SK-N-SH (cell line): ENCODE measurements around the gene MTMR1. TPM values are rescaled to one million over a fixed set of nuclear protein-coding genes. Genes with fewer than 3 reads are reported as not detected.

ENCODE experiments used
- CTCF ChIA-PET: fragments of 300-600, 350-600 bp; formaldehyde crosslinking; extraction: SDS; loops from one replicate; lab custom pipeline; 2021; lab: Yijun Ruan, JAX
- POLR2A ChIA-PET: fragments of 350-600 bp; sonication (Branson Sonifier 250); formaldehyde crosslinking; extraction: SDS; loops from one replicate; lab custom pipeline; 2020; ENCODE audit warnings: antibody characterized with exemption, inconsistent platforms; lab: Yijun Ruan, JAX
- DNase-seq: peaks from one replicate; pipeline ENCODE4 v3.0.0; 2012
- H2AFZ ChIP-seq: fragments of 200-600 bp; sonication (generic); 2 replicates; pipeline ENCODE4 v1.8.1; 2016; ENCODE audit warnings: antibody characterized with exemption, mild to moderate bottlenecking, low read depth
- H3F3A ChIP-seq: fragments of 200-600 bp; sonication (generic); replicated peaks from 2 replicates; pipeline ENCODE3; 2016; ENCODE audit warnings: antibody characterized with exemption, mild to moderate bottlenecking; ENCODE audit not compliant: insufficient read depth
- H3K27ac ChIP-seq, 2 experiments: fragments of 200-500 bp in 1 of 2; fragments of 200-600 bp in 1 of 2; sonication (Bioruptor generic) in 1 of 2; sonication (generic), shearing (Covaris generic) in 1 of 2; 2 replicates each; pipeline versions ENCODE4 v1.5.1 to v1.6.1; 2014 to 2016; ENCODE audit warnings: low read depth in 2 of 2, inconsistent platforms in 1 of 2, low read length in 1 of 2, mild to moderate bottlenecking in 1 of 2, mixed read lengths in 1 of 2
- H3K27me3 ChIP-seq: fragments of 200-600 bp; sonication (generic), shearing (Covaris generic); 2 replicates; pipeline ENCODE4 v1.6.1; 2016; ENCODE audit warnings: mixed run types; ENCODE audit not compliant: insufficient read depth
- H3K36me3 ChIP-seq, 2 experiments: fragments of 200-500 bp in 1 of 2; fragments of 200-600 bp in 1 of 2; sonication (Bioruptor generic) in 1 of 2; sonication (generic) in 1 of 2; replicated peaks in 1 of 2; 2 replicates each; pipeline versions ENCODE3 to v1.5.1; 2014 to 2016; ENCODE audit warnings: low read length in 1 of 2, mild to moderate bottlenecking in 1 of 2; ENCODE audit not compliant: insufficient read depth in 2 of 2, control insufficient read depth in 1 of 2
- H3K4me1 ChIP-seq, 2 experiments: fragments of 200-500 bp in 1 of 2; fragments of 200-600 bp in 1 of 2; sonication (Bioruptor generic) in 1 of 2; sonication (generic), shearing (Covaris generic) in 1 of 2; 2 replicates each; pipeline versions ENCODE4 v1.5.1 to v1.6.1; 2014 to 2016; ENCODE audit warnings: low read depth in 1 of 2, low read length in 1 of 2, mixed run types in 1 of 2; ENCODE audit not compliant: insufficient read depth in 2 of 2, control insufficient read depth in 1 of 2
- H3K4me2 ChIP-seq: fragments of 200-600 bp; sonication (generic), shearing (Covaris generic); 2 replicates; pipeline ENCODE4 v1.6.1; 2017; ENCODE audit warnings: mixed run types
- H3K4me3 ChIP-seq, 2 experiments: fragments of 200-500 bp in 1 of 2; fragments of 200-600 bp in 1 of 2; sonication (Bioruptor generic) in 1 of 2; sonication (generic), shearing (Covaris generic) in 1 of 2; 2 replicates each; pipeline versions ENCODE4 v1.5.1 to v1.8.1; 2014 to 2016; ENCODE audit warnings: low read depth in 2 of 2, inconsistent platforms in 1 of 2, low read length in 1 of 2, mild to moderate bottlenecking in 1 of 2, mixed read lengths in 1 of 2, moderate library complexity in 1 of 2
- H3K79me2 ChIP-seq: fragments of 200-600 bp; sonication (generic); 2 replicates; pipeline ENCODE4 v1.8.1; 2017; ENCODE audit warnings: mild to moderate bottlenecking; ENCODE audit not compliant: insufficient read depth
- H3K9ac ChIP-seq: fragments of 200-600 bp; sonication (generic); 2 replicates; pipeline ENCODE4 v1.6.1; 2017; ENCODE audit warnings: mixed run types
- H3K9me2 ChIP-seq: fragments of 200-600 bp; sonication (generic); 2 replicates; pipeline ENCODE4 v1.6.1; 2017; ENCODE audit warnings: mixed run types
- H3K9me3 ChIP-seq: fragments of 200-600 bp; sonication (generic); 2 replicates; pipeline ENCODE4 v1.6.1; 2017; ENCODE audit warnings: mixed run types, mild to moderate bottlenecking, moderate library complexity
- H4K20me1 ChIP-seq: fragments of 200-600 bp; sonication (generic); 2 replicates; pipeline ENCODE4 v1.6.1; 2017; ENCODE audit warnings: mild to moderate bottlenecking, mixed run types; ENCODE audit not compliant: insufficient read depth
- CHD2 ChIP-seq: fragments of 150-350 bp; IDR thresholded peaks from 2 replicates; pipeline ENCODE4 v1.6.1; 2018; ENCODE audit warnings: low read length; ENCODE audit not compliant: partially characterized antibody
- EP300 ChIP-seq, 2 experiments: IDR thresholded peaks; 2 replicates each; pipeline versions ENCODE4 v1.4.0 to v1.6.1; 2012; ENCODE audit warnings: borderline replicate concordance in 1 of 2, low read depth in 1 of 2, low read length in 1 of 2
- FOXM1 ChIP-seq: IDR thresholded peaks from 2 replicates; pipeline ENCODE4 v1.4.0; 2012; ENCODE audit warnings: low read depth, mild to moderate bottlenecking
- GABPA ChIP-seq: IDR thresholded peaks from 2 replicates; pipeline ENCODE4 v1.4.0; 2012; ENCODE audit warnings: low read depth, mild to moderate bottlenecking
- JUND ChIP-seq: IDR thresholded peaks from 2 replicates; pipeline ENCODE4 v1.4.0; 2012
- MXI1 ChIP-seq: IDR thresholded peaks from 2 replicates; pipeline ENCODE4 v1.6.1; 2012; ENCODE audit warnings: mild to moderate bottlenecking, low read depth, low read length, improper control_type of control experiment
- NFIC ChIP-seq: IDR thresholded peaks from 2 replicates; pipeline ENCODE4 v1.4.0; 2012; ENCODE audit warnings: borderline replicate concordance
- NRF1 ChIP-seq: IDR thresholded peaks from 2 replicates; pipeline ENCODE4 v1.6.1; 2012; ENCODE audit warnings: low read depth, mild to moderate bottlenecking, low read length
- POLR2AphosphoS5 ChIP-seq: IDR thresholded peaks from 2 replicates; pipeline ENCODE4 v1.6.1; 2012; ENCODE audit warnings: low read depth, low read length
- RAD21 ChIP-seq: IDR thresholded peaks from 2 replicates; pipeline ENCODE4 v1.6.1; 2012; ENCODE audit warnings: mild to moderate bottlenecking, low read length
- SIN3A ChIP-seq: IDR thresholded peaks from 2 replicates; pipeline ENCODE4 v1.6.1; 2012; ENCODE audit warnings: low read depth, mild to moderate bottlenecking, low read length, moderate library complexity, borderline replicate concordance
- TCF12 ChIP-seq: IDR thresholded peaks from 2 replicates; pipeline ENCODE4 v1.4.0; 2012
- TEAD4 ChIP-seq: IDR thresholded peaks from 2 replicates; pipeline ENCODE4 v1.4.0; 2012; ENCODE audit warnings: mild to moderate bottlenecking, borderline replicate concordance; ENCODE audit not compliant: insufficient read depth
- YY1 ChIP-seq: IDR thresholded peaks from 2 replicates; pipeline ENCODE4 v1.4.0; 2012; ENCODE audit warnings: low read depth, mild to moderate bottlenecking
- WGBS: methylation state at CpG from one replicate; pipeline ENCODE4 v1.1.6; 2017; ENCODE audit warnings: low lambda C conversion rate; 5-methylcytosine and 5-hydroxymethylcytosine counted together
- polyA plus RNA-seq, 3 experiments: library from polyadenylated mRNA; depleted of rRNA; stranded (reverse); fragments of >200 nt; gene quantifications; 2 replicates each; pipeline ENCODE4 v1.2.3, GENCODE V29; 2012
- TF ChIP-seq, protein P1 (sequence below): IDR thresholded peaks from 2 replicates; pipeline ENCODE4 v1.4.0; 2012; ENCODE audit warnings: low read depth, borderline replicate concordance
- TF ChIP-seq, protein P2 (sequence below): IDR thresholded peaks from 2 replicates; pipeline ENCODE4 v1.6.1; 2012; ENCODE audit warnings: mild to moderate bottlenecking, low read depth, low read length, moderate library complexity

MTMR1 gene
- polyA plus RNA-seq, 1 of the 3 experiments (the other 2 are of a cell fraction), result 17.0 TPM

DNA sequence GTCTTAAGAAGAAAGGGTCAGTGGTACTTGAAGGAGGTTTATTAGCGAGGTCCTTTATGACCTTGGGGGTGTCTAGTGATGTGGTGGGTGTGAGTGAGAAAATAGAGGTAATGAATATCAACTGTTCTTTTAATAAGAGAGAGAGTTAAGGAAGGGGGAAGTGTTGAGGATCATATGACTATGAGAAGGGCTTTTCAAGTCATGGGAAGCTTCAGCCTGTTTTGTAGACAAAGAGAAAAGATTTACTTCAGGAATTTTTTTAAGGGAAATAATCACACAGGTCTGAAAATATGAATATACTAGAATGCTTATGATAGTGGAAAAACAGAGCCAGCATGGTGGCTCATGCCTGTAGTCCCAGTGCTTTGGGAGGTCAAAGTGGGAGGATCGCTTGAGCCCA is 41.3 kb upstream of the MTMR1 start:
- Histone ChIP-seq H3K4me3 (no peak overlapping the region), H3K9ac (no peak overlapping the region)
- CTCF ChIA-PET, result no interaction called here
- no peak for TF ChIP-seq NFIC
- TF ChIP-seq TEAD4, result no peak
- no peak for TF ChIP-seq TCF12
- no peak for TF ChIP-seq POLR2AphosphoS5
- TF ChIP-seq EP300 (IDR thresholded peaks at IDR 0.05; ENCODE audit: borderline replicate concordance in 1 of 2, low read depth in 1 of 2, low read length in 1 of 2), result no peak
- no peak for TF ChIP-seq FOXM1
- TF ChIP-seq NRF1, result no peak
- no peak for TF ChIP-seq CHD2
- no peak for TF ChIP-seq MXI1
- TF ChIP-seq, protein P1, sequence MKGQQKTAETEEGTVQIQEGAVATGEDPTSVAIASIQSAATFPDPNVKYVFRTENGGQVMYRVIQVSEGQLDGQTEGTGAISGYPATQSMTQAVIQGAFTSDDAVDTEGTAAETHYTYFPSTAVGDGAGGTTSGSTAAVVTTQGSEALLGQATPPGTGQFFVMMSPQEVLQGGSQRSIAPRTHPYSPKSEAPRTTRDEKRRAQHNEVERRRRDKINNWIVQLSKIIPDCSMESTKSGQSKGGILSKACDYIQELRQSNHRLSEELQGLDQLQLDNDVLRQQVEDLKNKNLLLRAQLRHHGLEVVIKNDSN, result no peak
- no peak for TF ChIP-seq GABPA
- TF ChIP-seq JUND, result no peak
- TF ChIP-seq, all 33 proteins: peak for 0
- Histone ChIP-seq H3K27ac (no peak overlapping the region), H3K9me2 (no peaks in the 10 kb centered on the region), H3K9me3 (no peaks in the 10 kb centered on the region), H2AFZ (no peak overlapping the region), H3K79me2 (no peaks in the 10 kb centered on the region), H3K27me3 (no peaks in the 10 kb centered on the region), H3F3A (peaks cover 12% of the 10 kb centered on the region), H4K20me1 (no peaks in the 10 kb centered on the region), H3K4me1 (0 out of 4 replicates have a peak, but pooled peaks cover 0 to 5% of the 10 kb centered on the region in 2 experiments), H3K36me3 (peaks cover 0 to 9% of the 10 kb centered on the region in 2 experiments), H3K4me2 (no peak overlapping the region)
- WGBS, result 47% methylated on average over 2 of the region's 2 CpGs
- no peak for DNase-seq
- POLR2A ChIA-PET, result no interaction called here

DNA sequence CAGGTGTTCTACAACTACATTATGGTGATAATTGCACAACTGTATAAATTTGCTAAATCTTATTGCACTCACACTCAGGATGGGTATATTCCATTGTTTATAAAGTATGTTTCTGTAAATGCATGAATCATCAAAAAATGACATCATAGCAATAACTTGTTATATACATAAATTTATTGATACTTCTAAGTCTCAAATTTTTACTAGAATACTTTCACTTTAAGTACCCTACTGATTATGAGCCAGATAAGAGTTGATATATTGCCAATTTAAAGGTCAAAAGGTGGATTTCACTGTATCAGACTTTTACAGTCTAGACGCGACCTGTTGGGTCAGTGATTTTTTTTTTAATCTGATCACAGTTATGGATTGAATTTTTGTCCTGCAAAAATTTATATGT is 37.4 kb upstream of the MTMR1 start:
- Histone ChIP-seq H3K79me2 (no peaks in the 10 kb centered on the region), H3K4me3 (no peak overlapping the region), H3F3A (no peaks in the 10 kb centered on the region), H4K20me1 (no peaks in the 10 kb centered on the region), H3K4me2 (no peak overlapping the region), H3K27ac (no peak overlapping the region), H3K9ac (no peak overlapping the region), H3K9me3 (no peaks in the 10 kb centered on the region), H3K27me3 (no peaks in the 10 kb centered on the region), H3K9me2 (no peaks in the 10 kb centered on the region), H2AFZ (no peak overlapping the region), H3K4me1 (no peaks in the 10 kb centered on the region), H3K36me3 (peaks cover 0 to 16% of the 10 kb centered on the region in 2 experiments)
- WGBS, result 65% methylated on average over 2 of the region's 2 CpGs
- no peak for DNase-seq
- ChIA-PET CTCF (no interaction called here), POLR2A (no interaction called here)
- TF ChIP-seq YY1, result no peak
- TF ChIP-seq, protein P2, sequence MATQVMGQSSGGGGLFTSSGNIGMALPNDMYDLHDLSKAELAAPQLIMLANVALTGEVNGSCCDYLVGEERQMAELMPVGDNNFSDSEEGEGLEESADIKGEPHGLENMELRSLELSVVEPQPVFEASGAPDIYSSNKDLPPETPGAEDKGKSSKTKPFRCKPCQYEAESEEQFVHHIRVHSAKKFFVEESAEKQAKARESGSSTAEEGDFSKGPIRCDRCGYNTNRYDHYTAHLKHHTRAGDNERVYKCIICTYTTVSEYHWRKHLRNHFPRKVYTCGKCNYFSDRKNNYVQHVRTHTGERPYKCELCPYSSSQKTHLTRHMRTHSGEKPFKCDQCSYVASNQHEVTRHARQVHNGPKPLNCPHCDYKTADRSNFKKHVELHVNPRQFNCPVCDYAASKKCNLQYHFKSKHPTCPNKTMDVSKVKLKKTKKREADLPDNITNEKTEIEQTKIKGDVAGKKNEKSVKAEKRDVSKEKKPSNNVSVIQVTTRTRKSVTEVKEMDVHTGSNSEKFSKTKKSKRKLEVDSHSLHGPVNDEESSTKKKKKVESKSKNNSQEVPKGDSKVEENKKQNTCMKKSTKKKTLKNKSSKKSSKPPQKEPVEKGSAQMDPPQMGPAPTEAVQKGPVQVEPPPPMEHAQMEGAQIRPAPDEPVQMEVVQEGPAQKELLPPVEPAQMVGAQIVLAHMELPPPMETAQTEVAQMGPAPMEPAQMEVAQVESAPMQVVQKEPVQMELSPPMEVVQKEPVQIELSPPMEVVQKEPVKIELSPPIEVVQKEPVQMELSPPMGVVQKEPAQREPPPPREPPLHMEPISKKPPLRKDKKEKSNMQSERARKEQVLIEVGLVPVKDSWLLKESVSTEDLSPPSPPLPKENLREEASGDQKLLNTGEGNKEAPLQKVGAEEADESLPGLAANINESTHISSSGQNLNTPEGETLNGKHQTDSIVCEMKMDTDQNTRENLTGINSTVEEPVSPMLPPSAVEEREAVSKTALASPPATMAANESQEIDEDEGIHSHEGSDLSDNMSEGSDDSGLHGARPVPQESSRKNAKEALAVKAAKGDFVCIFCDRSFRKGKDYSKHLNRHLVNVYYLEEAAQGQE, result no peak
- no peak for TF ChIP-seq RAD21
- TF ChIP-seq NRF1, result no peak
- no peak for TF ChIP-seq FOXM1
- TF ChIP-seq SIN3A, result no peak
